ENCODE data around the gene EVX2.

EVX2 gene

GRCh38 chr2:176039375-176039774 is 44.4 kb downstream of the EVX2 start:
- Histone ChIP-seq H3K9ac (ENCODE audit: low read depth in 1 of 2, low read length in 2 of 2) (no peak overlapping the region), H3K27me3 (ENCODE audit: control insufficient read depth in 1 of 2, insufficient read depth in 2 of 2, low read length in 2 of 2) (peaks cover 11 to 16% of the 10 kb centered on the region in 2 donors), H3K4me3 (ENCODE audit: low read depth in 1 of 2, low read length in 2 of 2) (no peak overlapping the region), H3K4me1 (ENCODE audit: control insufficient read depth in 1 of 2, insufficient read depth in 2 of 2, low read length in 2 of 2) (no peaks in the 10 kb centered on the region), H3K9me3 (ENCODE audit: control insufficient read depth in 1 of 2, low read length in 2 of 2) (no peaks in the 10 kb centered on the region), H3K36me3 (ENCODE audit: control insufficient read depth in 1 of 2, insufficient read depth in 2 of 2, low read length in 2 of 2) (no peaks in the 10 kb centered on the region), H3K27ac (ENCODE audit: low read depth, low read length) (no peak overlapping the region)

- Histone ChIP-seq H3K4me1 (ENCODE audit: control insufficient read depth in 1 of 2, insufficient read depth in 2 of 2, low read length in 2 of 2) (no peaks in the 10 kb centered on the region), H3K27ac (ENCODE audit: low read depth, low read length) (no peak overlapping the region), H3K27me3 (ENCODE audit: control insufficient read depth in 1 of 2, insufficient read depth in 2 of 2, low read length in 2 of 2) (peaks cover 11 to 16% of the 10 kb centered on the region in 2 donors), H3K9me3 (ENCODE audit: control insufficient read depth in 1 of 2, low read length in 2 of 2) (no peaks in the 10 kb centered on the region), H3K36me3 (ENCODE audit: control insufficient read depth in 1 of 2, insufficient read depth in 2 of 2, low read length in 2 of 2) (no peaks in the 10 kb centered on the region), H3K4me3 (ENCODE audit: low read depth in 1 of 2, low read length in 2 of 2) (no peak overlapping the region), H3K9ac (ENCODE audit: low read depth in 1 of 2, low read length in 2 of 2) (no peak overlapping the region)
Observed at GRCh38 chr2:176038694-176039093, 45.1 kb downstream of the EVX2 start.

GRCh38 chr2:176035013-176035691 is 48.6 kb downstream of the EVX2 start:
- no peak overlapping the region for H3K9ac ChIP-seq (ENCODE audit: low read depth in 1 of 2, low read length in 2 of 2)
- no peak overlapping the region for H3K27ac ChIP-seq (ENCODE audit: low read depth, low read length)
- H3K4me3 ChIP-seq (ENCODE audit: low read depth in 1 of 2, low read length in 2 of 2), result no peak overlapping the region
- H3K36me3 ChIP-seq (ENCODE audit: control insufficient read depth in 1 of 2, insufficient read depth in 2 of 2, low read length in 2 of 2), result no peaks in the 10 kb centered on the region
- H3K4me1 ChIP-seq (ENCODE audit: control insufficient read depth in 1 of 2, insufficient read depth in 2 of 2, low read length in 2 of 2), result no peaks in the 10 kb centered on the region
- H3K9me3 ChIP-seq (ENCODE audit: control insufficient read depth in 1 of 2, low read length in 2 of 2), result no peaks in the 10 kb centered on the region
- peaks cover 9 to 16% of the 10 kb centered on the region in 2 donors for H3K27me3 ChIP-seq (ENCODE audit: control insufficient read depth in 1 of 2, insufficient read depth in 2 of 2, low read length in 2 of 2)

- Histone ChIP-seq H3K27me3 (ENCODE audit: control insufficient read depth in 1 of 2, insufficient read depth in 2 of 2, low read length in 2 of 2) (peaks cover 7 to 24% of the 10 kb centered on the region in 2 donors), H3K9me3 (ENCODE audit: control insufficient read depth in 1 of 2, low read length in 2 of 2) (no peaks in the 10 kb centered on the region), H3K4me1 (ENCODE audit: control insufficient read depth in 1 of 2, insufficient read depth in 2 of 2, low read length in 2 of 2) (no peaks in the 10 kb centered on the region), H3K9ac (ENCODE audit: low read depth in 1 of 2, low read length in 2 of 2) (no peak overlapping the region), H3K4me3 (ENCODE audit: low read depth in 1 of 2, low read length in 2 of 2) (no peak overlapping the region), H3K27ac (ENCODE audit: low read depth, low read length) (no peak overlapping the region), H3K36me3 (ENCODE audit: control insufficient read depth in 1 of 2, insufficient read depth in 2 of 2, low read length in 2 of 2) (no peaks in the 10 kb centered on the region)
Observed at GRCh38 chr2:176027806-176028205, 56.0 kb downstream of the EVX2 start.
